Fibroblast of pulmonary artery (primary cell): ENCODE measurements around the gene PTPRU.

Experiments
- DNase-seq: peaks from one replicate; pipeline ENCODE4 v3.0.0-alpha.2; 2010; ENCODE audit warnings: low read depth
- H3K4me3 ChIP-seq: replicated peaks from 2 replicates; pipeline ENCODE4 v1.5.1; 2011; ENCODE audit warnings: low read depth, mild to moderate bottlenecking, control low read depth, low read length, moderate library complexity
- TF ChIP-seq, protein P1 (sequence below): IDR thresholded peaks from 2 replicates; pipeline ENCODE4 v1.5.1; 2011; ENCODE audit warnings: mild to moderate bottlenecking, control low read depth, low read length, inconsistent platforms; ENCODE audit errors: missing control alignments

PTPRU gene

DNA sequence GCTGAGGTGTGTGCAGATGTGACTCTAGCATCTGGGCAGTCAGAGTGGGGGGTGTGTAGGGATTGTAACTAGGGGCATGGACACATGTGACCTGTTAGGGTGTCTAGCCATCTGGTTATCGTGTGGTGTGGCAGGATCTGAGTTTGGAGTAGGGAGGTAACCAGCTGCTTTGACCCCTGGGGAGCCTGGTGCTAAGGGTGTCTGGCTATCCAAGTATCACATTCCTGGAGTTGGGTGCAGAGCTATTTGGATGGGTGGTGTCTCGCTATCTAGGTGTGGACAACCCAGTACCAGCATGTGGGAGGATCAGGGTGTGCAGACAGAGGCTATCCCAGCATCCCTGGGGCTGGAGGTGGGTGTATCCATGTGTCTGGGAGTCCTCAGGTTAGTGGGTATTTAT lies 4.7 kb downstream of the PTPRU start:
- TF ChIP-seq, protein P1, sequence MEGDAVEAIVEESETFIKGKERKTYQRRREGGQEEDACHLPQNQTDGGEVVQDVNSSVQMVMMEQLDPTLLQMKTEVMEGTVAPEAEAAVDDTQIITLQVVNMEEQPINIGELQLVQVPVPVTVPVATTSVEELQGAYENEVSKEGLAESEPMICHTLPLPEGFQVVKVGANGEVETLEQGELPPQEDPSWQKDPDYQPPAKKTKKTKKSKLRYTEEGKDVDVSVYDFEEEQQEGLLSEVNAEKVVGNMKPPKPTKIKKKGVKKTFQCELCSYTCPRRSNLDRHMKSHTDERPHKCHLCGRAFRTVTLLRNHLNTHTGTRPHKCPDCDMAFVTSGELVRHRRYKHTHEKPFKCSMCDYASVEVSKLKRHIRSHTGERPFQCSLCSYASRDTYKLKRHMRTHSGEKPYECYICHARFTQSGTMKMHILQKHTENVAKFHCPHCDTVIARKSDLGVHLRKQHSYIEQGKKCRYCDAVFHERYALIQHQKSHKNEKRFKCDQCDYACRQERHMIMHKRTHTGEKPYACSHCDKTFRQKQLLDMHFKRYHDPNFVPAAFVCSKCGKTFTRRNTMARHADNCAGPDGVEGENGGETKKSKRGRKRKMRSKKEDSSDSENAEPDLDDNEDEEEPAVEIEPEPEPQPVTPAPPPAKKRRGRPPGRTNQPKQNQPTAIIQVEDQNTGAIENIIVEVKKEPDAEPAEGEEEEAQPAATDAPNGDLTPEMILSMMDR = no peak
- DNase-seq = no peak
- H3K4me3 ChIP-seq = no peak overlapping the region

DNA sequence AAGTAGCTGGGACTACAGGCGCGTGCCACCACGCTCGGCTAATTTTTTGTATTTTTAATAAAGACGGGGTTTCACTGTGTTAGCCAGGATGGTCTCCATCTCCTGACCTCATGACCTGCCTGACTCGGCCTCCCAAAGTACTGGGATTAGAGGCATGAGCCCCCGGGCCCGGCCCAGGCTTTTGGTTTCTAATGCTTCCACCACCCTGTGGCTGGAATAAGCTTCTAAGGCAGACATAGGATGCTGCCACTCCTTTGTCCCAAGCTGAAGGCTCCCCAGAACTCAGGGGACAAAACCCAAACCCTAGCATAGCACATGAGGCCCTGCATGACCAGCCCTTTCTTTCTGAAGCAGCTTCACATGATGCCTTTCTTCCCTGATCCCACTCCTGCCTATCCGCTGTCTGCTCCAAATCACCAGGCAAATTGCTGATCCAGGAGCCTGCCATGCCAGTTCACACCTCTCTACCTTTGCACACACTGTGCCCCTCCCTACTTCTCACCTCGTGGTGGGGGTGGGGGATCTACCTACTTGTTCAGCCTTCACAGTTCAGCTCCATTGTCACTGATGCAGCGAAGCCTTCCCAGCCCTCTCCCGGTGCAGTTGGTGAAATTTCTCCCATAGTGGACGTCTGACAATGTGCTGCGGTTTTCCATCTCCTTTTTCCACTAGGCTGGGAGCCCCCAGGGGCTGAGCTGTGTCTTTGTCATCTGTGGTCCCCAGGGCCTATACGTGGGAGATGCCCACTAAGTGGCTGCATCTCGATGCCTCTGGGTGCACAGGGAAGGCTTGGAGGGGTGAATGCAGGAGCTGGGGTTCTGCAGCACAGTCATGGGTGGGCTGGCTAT lies 6.9 kb downstream of the PTPRU start:
- TF ChIP-seq, protein P1 = no peak
- H3K4me3 ChIP-seq = no peak overlapping the region
- DNase-seq = no peak

DNA sequence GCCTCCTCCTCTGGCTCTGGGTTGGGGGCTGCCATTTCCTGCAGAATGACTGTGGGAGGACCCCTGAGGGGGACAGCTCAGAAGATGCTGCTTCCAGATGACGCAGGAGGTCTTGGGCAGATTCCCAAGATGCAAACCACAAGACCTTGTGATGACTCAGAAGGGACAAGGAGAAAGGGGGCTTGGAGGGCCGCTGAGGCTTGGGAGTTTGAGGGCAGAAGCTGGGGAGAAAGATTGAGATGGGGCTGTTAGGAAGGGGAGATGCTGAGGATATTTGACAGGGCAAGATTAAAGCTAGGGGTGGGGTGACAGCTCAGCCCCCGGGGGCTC lies 7.5 kb downstream of the PTPRU start:
- TF ChIP-seq, protein P1 = no peak
- DNase-seq = peak; percentile 71
- no peak overlapping the region for H3K4me3 ChIP-seq

DNA sequence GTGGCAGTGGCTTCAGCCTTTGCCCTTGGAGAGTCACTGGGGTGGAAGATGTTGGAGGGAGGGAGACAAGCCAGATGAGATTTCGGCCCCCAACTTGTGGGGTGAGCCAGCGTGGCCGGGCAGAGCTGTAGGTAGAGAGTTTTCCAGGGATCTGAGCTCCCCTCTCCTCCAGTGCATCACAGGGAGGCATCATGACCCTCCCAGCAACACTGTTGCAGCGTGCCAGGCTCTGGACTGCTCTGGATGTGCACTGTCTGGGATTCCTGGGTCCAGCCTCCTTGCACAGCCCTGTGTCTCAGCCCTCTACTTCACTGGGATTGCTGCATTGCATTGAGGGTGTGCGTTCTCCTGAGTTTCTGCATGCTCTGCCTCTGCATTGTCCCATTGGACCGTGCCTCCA lies 8.9 kb downstream of the PTPRU start:
- no peak for DNase-seq
- no peak overlapping the region for H3K4me3 ChIP-seq
- TF ChIP-seq, protein P1 = no peak

DNA sequence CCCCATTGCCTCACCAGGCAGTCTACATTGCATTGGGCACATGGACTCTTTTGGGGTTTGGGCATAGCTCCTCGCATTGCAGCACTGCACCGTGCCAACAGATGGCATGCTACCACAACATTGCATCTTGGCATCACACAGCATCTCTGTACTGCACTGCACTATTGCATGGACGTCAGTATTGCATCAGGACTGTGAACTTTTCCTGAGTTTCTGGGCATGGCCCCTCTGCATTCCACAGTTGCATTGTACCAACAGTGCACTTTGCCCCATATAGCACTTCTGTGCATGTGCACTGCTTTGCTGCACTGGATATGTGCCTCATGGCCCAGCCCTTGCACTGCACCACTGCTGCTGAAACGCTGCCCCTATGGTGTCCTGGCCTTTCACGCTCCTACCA lies 9.6 kb downstream of the PTPRU start:
- TF ChIP-seq, protein P1 = peak; percentile 42
- no peak overlapping the region for H3K4me3 ChIP-seq
- DNase-seq = peak; percentile 67

DNA sequence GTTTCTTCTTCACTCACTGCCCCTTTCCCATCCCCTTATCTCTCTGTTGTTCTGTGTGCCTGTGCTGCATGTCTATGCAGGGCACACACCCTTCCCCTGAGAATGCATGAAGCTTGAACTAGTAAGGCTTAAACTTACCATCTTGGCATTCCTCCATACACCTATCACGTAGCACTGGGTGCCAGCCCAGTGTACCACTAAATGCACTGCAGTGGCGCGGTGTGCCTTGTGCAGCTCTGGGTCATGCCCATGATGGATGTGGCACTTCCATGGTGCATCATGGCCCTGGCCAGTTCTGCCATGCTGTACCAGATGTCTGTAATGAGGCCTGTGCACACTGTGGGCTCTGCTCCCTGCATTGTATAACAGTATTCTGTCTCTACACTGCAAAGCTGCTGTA lies 10.7 kb downstream of the PTPRU start:
- TF ChIP-seq, protein P1 = no peak
- H3K4me3 ChIP-seq = no peak overlapping the region
- no peak for DNase-seq
